ENCODE measurements around the gene SHISAL1.

The SHISAL1 gene

GRCh38 chr22:44281768-44282637 is 30.7 kb downstream of the SHISAL1 start:
- Histone ChIP-seq H3K27ac (ENCODE audit: poor library complexity, severe bottlenecking) (no peak overlapping the region), H3K4me3 (ENCODE audit: severe bottlenecking) (no peak overlapping the region), H3K4me1 (ENCODE audit: insufficient read depth, poor library complexity, severe bottlenecking) (no peaks in the 10 kb centered on the region), H3K9me3 (ENCODE audit: severe bottlenecking) (no peaks in the 10 kb centered on the region), H3K27me3 (ENCODE audit: insufficient read depth, poor library complexity, severe bottlenecking) (peaks cover 6% of the 10 kb centered on the region), H3K36me3 (ENCODE audit: low read depth) (no peaks in the 10 kb centered on the region)
- no peak for DNase-seq (ENCODE audit: low spot score)
- no peak for ATAC-seq (ENCODE audit: low read depth)
- TF ChIP-seq, protein P1, sequence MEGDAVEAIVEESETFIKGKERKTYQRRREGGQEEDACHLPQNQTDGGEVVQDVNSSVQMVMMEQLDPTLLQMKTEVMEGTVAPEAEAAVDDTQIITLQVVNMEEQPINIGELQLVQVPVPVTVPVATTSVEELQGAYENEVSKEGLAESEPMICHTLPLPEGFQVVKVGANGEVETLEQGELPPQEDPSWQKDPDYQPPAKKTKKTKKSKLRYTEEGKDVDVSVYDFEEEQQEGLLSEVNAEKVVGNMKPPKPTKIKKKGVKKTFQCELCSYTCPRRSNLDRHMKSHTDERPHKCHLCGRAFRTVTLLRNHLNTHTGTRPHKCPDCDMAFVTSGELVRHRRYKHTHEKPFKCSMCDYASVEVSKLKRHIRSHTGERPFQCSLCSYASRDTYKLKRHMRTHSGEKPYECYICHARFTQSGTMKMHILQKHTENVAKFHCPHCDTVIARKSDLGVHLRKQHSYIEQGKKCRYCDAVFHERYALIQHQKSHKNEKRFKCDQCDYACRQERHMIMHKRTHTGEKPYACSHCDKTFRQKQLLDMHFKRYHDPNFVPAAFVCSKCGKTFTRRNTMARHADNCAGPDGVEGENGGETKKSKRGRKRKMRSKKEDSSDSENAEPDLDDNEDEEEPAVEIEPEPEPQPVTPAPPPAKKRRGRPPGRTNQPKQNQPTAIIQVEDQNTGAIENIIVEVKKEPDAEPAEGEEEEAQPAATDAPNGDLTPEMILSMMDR (IDR thresholded peaks at IDR 0.05; ENCODE audit: poor library complexity, severe bottlenecking) = no peak

GRCh38 chr22:44280665-44281188 is 32.0 kb downstream of the SHISAL1 start:
- no peak for DNase-seq (ENCODE audit: low spot score)
- no peak overlapping the region for H3K4me3 ChIP-seq (ENCODE audit: severe bottlenecking)
- H3K36me3 ChIP-seq (ENCODE audit: low read depth) = no peaks in the 10 kb centered on the region
- ATAC-seq (ENCODE audit: low read depth) = no peak
- H3K27ac ChIP-seq (ENCODE audit: poor library complexity, severe bottlenecking) = no peak overlapping the region
- no peaks in the 10 kb centered on the region for H3K4me1 ChIP-seq (ENCODE audit: insufficient read depth, poor library complexity, severe bottlenecking)
- TF ChIP-seq, protein P1 (IDR thresholded peaks at IDR 0.05; ENCODE audit: poor library complexity, severe bottlenecking) = no peak
- H3K9me3 ChIP-seq (ENCODE audit: severe bottlenecking) = no peaks in the 10 kb centered on the region
- H3K27me3 ChIP-seq (ENCODE audit: insufficient read depth, poor library complexity, severe bottlenecking) = peaks cover 9% of the 10 kb centered on the region

DNA sequence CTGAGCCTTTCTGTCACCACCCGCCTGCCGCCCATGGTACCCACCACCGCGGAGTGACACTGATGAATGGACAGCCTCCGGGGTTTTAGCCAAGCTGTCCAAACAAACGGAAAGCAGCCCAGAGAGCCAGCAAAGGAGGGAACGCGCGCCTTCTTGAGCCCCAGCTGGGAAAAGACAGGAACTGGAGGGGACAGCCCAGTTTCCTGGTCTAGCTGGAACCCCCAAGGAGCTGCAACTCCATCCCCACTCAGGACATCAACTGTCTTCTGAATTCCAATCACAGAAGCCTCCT is 33.7 kb downstream of the SHISAL1 start:
- no peak for DNase-seq (ENCODE audit: low spot score)
- H3K36me3 ChIP-seq (ENCODE audit: low read depth) = no peaks in the 10 kb centered on the region
- ATAC-seq (ENCODE audit: low read depth) = no peak
- H3K27ac ChIP-seq (ENCODE audit: poor library complexity, severe bottlenecking) = no peak overlapping the region
- H3K9me3 ChIP-seq (ENCODE audit: severe bottlenecking) = no peaks in the 10 kb centered on the region
- peaks cover 9% of the 10 kb centered on the region for H3K27me3 ChIP-seq (ENCODE audit: insufficient read depth, poor library complexity, severe bottlenecking)
- TF ChIP-seq, protein P1 (IDR thresholded peaks at IDR 0.05; ENCODE audit: poor library complexity, severe bottlenecking) = no peak
- no peak overlapping the region for H3K4me3 ChIP-seq (ENCODE audit: severe bottlenecking)
- H3K4me1 ChIP-seq (ENCODE audit: insufficient read depth, poor library complexity, severe bottlenecking) = no peaks in the 10 kb centered on the region

DNA sequence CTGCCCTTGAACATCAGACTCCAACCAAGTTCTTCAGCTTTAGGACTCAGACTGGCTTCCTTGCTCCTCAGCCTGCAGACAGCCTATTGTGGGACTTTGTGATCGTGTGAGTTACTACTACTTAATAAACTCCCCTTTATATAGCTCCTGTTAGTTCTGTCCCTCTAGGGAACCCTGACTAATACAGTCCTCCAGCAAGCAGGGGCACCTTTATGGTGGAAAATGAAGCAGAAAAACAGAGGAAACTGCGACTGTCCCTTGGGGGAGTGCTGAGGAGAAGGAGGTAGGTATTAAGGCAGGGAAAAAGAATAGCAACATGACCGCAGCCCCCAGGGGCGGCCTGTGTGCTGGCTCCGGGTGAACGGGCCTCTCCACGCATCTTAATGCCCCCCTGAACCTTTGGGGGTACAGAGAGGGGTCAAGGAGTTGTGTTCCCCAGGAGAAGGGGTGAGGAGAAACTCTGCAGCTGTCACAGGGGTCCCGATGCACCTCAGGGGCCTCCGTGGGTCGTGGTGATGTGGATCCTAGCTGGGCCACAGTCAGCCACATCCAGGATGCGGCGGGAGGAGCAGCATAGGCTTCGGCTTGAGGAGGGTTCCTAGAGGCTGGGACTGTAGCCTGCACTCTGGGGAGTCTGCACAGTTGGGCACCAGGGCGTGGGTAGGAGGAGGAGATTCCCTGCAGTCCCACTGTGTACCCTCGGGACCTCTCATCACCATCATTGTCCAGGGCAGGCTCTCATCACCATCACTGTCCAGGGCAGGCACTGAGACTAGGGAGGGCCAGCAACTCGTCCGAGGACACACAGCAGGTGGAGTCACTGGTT is 34.3 kb downstream of the SHISAL1 start:
- H3K36me3 ChIP-seq (ENCODE audit: low read depth) = no peaks in the 10 kb centered on the region
- TF ChIP-seq, protein P1 (IDR thresholded peaks at IDR 0.05; ENCODE audit: poor library complexity, severe bottlenecking) = no peak
- DNase-seq (ENCODE audit: low spot score) (no peak), ATAC-seq (ENCODE audit: low read depth) (no peak)
- H3K4me3 ChIP-seq (ENCODE audit: severe bottlenecking) = no peak overlapping the region
- peaks cover 9% of the 10 kb centered on the region for H3K27me3 ChIP-seq (ENCODE audit: insufficient read depth, poor library complexity, severe bottlenecking)
- H3K27ac ChIP-seq (ENCODE audit: poor library complexity, severe bottlenecking) = no peak overlapping the region
- H3K4me1 ChIP-seq (ENCODE audit: insufficient read depth, poor library complexity, severe bottlenecking) = no peaks in the 10 kb centered on the region
- H3K9me3 ChIP-seq (ENCODE audit: severe bottlenecking) = no peaks in the 10 kb centered on the region
